Hematopoietic multipotent progenitor cell (in vitro differentiated cells): ENCODE measurements around the gene RHBDL1. TPM values are rescaled to one million over a fixed set of nuclear protein-coding genes. Genes with fewer than 3 reads are reported as not detected.

Source experiments
- DNase-seq, 3 donors: peaks; one replicate each; pipeline ENCODE4 v3.0.0-alpha.2; 2011 to 2015; ENCODE audit warnings: low read depth in 2 of 3, low spot score in 2 of 3
- total RNA-seq: library from RNA; depleted of rRNA; stranded (reverse); fragments of >200 nt; gene quantifications from one replicate; pipeline ENCODE4 v1.2.3, GENCODE V29; 2012

RHBDL1 gene
- total RNA-seq, 1 donor: 0.54 TPM

DNA sequence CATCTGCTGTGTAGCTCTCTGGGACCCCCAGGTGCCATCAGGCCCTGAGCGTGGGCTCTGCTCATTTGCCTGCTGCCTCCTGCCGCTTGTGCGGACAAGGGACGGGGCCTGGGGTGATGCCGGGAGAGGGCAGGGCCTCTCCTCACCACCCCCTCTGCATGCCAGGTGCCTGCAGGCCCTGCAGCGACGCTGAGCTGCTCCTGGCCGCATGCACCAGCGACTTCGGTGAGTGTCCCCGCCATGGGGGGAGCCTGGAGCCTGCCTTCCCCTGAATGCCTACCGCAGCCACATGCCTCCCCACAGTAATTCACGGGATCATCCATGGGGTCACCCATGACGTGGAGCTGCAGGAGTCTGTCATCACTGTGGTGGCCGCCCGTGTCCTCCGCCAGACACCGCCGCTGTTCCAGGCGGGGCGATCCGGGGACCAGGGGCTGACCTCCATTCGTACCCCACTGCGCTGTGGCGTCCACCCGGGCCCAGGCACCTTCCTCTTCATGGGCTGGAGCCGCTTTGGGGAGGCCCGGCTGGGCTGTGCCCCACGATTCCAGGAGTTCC, 41.4 kb downstream of the RHBDL1 start:
- no peak for DNase-seq

- no peak for DNase-seq
Observed at GRCh38 chr16:717450-718245, 42.2 kb downstream of the RHBDL1 start.

- DNase-seq: no peak
Observed at GRCh38 chr16:718389-718788, 42.9 kb downstream of the RHBDL1 start.

DNA sequence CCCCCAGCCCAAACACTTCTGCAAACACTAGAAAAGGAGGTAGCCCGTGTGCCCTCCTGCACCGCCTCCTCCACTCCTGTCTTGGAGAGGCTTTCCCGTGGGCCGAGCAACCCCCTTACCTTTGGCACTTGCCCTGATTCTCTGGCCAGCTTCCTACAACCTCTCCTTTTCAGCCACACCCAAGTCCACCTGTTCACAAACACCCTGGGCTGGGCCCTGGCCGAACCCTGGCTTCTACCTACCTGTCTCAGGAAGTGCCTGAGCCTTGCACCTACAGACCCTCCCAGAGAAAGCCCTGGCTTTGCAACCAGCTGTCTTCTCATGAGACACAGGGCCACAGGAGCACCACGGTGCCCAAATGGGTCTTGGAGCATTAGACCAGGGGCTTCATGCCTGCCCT, 43.5 kb downstream of the RHBDL1 start:
- DNase-seq: no peak

DNA sequence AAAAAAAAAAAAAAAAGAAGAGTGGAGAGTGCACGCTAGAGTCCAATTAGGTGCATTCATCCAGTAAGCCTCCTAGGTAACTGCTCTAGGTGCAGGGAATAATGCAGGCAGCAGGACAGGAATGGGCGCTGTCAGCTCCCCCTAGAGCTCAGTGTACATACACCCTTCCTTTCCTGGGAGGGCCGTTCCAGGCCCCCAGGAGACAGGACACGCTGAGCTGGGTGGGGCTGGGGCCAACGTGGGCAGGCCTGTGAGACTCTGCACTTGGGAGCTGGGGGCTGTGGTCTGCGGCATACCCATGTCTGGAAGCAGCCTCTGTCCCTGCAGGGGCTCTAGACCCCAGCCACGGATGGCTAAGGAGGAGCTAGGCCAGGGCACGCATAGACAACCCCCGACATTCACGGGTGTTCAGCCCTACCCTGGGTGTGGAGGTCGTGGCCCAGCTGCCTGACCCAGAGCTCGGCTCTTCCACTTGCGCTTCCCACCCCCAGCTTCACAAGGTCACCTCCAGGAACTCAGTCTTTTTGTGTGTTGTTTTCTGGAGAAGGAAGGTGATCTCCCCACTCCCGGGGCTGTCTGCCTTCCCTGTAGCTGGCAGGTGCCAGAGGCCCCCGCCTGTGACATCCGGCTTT, 44.5 kb downstream of the RHBDL1 start:
- DNase-seq: no peak

GRCh38 chr16:720447-720989, 45.0 kb downstream of the RHBDL1 start:
- peak in 1 of 3 donors; percentile 53 for DNase-seq

- peak; percentile 62 to 87 (median 85) for DNase-seq
Observed at GRCh38 chr16:720990-721764, 45.7 kb downstream of the RHBDL1 start, which contains the start of gene ANTKMT. Gene ANTKMT (plus strand): TSS chr16:721146. CDS start chr16:721275, 129 bp downstream.

DNA sequence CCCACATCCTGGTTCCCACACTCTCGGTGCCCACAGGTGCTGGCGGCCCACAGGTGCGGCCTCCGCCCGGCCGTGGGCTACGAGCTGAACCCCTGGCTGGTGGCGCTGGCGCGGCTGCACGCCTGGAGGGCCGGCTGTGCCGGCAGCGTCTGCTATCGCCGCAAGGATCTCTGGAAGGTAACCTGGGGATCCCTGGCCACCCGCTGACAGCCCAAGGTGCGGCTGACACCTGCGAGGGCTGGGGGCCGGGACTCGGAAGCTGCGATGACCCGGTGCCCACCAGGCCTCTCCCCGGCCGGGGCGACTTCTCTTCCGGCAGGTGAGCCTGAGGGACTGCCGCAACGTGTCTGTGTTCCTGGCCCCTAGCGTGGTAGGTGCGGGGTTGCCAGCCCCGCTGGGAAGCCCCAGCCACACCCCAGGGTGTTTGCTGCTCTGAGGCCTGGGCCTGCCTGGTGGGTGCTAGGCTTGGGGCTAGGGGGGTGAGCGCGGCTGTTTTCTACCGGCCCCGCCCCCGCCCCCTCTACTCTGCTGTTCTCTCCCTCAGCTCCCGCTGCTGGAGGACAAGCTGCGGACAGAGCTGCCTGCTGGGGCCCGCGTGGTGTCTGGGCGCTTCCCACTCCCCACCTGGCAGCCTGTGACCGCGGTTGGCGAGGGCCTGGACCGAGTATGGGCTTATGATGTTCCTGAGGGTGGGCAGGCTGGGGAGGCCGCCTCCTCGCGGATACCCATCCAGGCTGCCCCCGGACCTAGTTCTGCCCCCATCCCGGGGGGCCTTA, 46.5 kb downstream of the RHBDL1 start:
- DNase-seq: no peak

DNA sequence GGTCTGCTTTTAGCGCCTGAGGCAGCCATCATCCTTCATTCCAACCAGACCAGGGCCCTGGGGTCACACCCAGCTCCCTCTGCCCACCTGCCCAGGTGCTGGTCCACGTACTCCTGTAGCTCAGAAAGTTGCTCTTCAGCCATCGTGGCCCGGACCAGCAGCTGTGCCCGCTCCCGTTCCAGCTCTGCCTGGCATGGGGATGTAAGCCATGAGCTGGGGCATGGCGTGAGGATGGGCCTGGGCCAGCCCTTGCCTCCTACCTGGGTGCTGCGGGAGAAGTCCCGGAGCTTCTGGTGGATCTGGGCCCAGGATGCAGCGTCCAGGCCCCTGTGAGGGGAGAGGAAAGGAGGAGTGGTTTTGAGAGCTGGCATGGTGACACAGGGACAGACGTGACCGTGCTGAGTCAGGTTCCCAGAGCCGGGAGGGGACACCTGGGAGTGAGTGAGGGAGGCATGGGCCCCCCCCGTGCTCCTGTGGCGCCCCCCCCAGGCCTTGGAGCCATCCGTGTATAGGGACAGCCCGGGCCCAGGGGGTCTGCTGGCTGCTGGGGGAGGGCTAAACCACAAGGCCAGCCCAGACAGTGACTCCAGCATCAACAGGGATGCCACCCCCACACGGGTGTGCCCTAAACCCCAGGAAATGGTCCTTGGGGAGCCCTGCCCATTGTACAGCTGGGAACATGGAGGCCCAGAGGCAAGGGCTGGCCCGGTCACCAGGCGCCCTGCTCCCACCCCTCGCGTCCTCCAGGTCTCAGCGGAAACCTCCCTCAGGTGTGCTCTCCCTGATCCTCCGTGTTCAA, 47.6 kb downstream of the RHBDL1 start:
- DNase-seq: no peak

- no peak for DNase-seq
Observed at GRCh38 chr16:723695-724094, 48.2 kb downstream of the RHBDL1 start.

DNA sequence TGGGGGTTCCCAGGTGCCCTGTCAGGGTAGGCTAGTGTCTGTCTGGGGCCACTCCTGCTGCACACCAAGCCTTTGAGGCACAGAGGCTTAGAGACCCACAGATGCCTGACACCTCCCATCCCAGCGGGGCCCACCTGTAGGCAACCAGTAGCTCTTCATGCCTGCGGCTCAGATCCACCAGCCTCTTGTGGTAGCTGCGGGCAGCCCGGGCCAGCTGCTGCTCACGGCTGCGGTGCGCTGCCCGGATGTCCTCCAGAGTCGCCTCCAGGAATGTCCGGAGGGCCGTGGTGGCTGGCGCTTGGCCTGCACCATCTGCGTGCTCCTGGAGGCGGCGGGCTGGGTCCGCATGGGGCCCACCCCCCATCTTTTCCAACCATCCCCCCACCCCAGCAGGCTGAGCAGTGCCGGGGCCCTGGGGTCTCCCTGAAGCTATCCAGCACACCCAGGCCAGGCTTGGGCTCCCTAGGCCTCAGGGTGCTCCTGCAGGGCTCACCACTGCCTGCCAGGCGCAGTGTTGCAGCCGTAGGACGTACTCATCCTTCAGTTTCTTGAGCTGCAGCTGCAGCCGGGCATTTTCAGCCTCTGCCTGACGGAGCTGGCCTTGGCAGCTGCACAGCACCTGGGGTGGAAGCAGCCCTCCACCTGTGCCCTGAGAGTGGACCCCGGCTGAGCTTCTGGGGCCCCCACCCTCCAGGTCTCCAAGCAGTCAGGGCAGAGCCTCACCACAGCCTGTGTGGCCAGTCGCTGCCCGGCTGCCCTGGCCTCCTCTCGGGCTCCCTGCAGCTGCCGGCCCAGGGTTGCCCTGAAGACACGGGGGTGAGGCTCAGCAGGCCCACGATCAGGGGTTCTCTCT, 48.9 kb downstream of the RHBDL1 start:
- no peak for DNase-seq

DNA sequence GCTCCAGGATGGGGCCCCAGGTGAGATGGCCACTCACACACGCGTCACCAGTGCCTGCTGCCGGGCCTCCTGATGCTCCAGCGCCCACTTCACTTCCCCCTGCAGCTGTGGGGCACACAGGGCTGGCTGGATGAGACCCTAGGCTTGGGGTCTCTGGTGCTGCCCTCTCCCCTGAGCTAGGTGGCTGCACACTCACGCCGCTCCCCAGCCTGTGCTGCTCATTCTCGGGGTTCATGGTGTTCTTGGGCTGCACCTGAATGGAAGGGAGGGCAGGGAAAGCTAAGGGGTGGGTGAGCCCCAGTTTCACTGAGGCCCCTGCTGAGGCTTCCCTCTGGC, 49.5 kb downstream of the RHBDL1 start:
- no peak for DNase-seq

- DNase-seq: no peak
Observed at GRCh38 chr16:725463-726187, 50.2 kb downstream of the RHBDL1 start.

- no peak for DNase-seq
Observed at GRCh38 chr16:726188-726437, 50.6 kb downstream of the RHBDL1 start.

- no peak for DNase-seq
Observed at GRCh38 chr16:726438-727290, 51.2 kb downstream of the RHBDL1 start, which contains the start of the genes CCDC78 and HAGHL. Gene CCDC78 (minus strand): TSS chr16:726443. CDS start chr16:726367, 76 bp downstream. Gene HAGHL (plus strand): TSS chr16:727106. CDS start chr16:727510, 404 bp downstream.

GRCh38 chr16:727291-727977, 52.0 kb downstream of the RHBDL1 start:
- DNase-seq: no peak
